Activated naive CD4-positive, alpha-beta T cell treated with anti-CD3 and anti-CD28 coated beads for 36 hours (primary cell): Measurements from ENCODE around the gene WDR37. TPM values are rescaled to one million over a fixed set of nuclear protein-coding genes. Genes with fewer than 3 reads are reported as not detected.

Experiments used
- CTCF ChIA-PET: fragments of 350-600 bp; sonication (Branson Sonifier 250); formaldehyde crosslinking; loops from one replicate; lab custom pipeline; 2021; ENCODE audit warnings: antibody characterized with exemption; lab: Charles Lee
- DNase-seq: peaks from one replicate; pipeline ENCODE4 v3.0.0-alpha.2; 2020
- H3K27ac Mint-ChIP-seq: one replicate; pipeline ENCODE4 v1.8.0; 2021; ENCODE audit warnings: mild to moderate bottlenecking, mixed read lengths
- H3K27me3 Mint-ChIP-seq: one replicate; pipeline ENCODE4 v1.8.0; 2021; ENCODE audit warnings: low read depth, mixed read lengths
- H3K36me3 Mint-ChIP-seq: one replicate; pipeline ENCODE4 v1.8.0; 2021; ENCODE audit warnings: low read depth, mixed read lengths
- H3K4me1 Mint-ChIP-seq: one replicate; pipeline ENCODE4 v1.8.0; 2021; ENCODE audit warnings: low read depth, mixed read lengths
- H3K4me3 Mint-ChIP-seq: one replicate; pipeline ENCODE4 v1.8.0; 2021; ENCODE audit warnings: mild to moderate bottlenecking, moderate library complexity, mixed read lengths
- H3K9me3 Mint-ChIP-seq: one replicate; pipeline ENCODE4 v1.8.0; 2021; ENCODE audit warnings: mixed read lengths
- intact Hi-C: fragments of 100-400 bp; cut with micrococcal nuclease; formaldehyde crosslinking; loops from one replicate; pipeline ENCODE4 v1.15.1; 2023
- total RNA-seq, 2 experiments: library from RNA; stranded (reverse); gene quantifications; one replicate each; pipeline ENCODE4 v1.2.3, GENCODE V29; 2021

WDR37 gene
- total RNA-seq, 2 experiments from 2014 or later, result 14.0 to 16.0 TPM

DNA sequence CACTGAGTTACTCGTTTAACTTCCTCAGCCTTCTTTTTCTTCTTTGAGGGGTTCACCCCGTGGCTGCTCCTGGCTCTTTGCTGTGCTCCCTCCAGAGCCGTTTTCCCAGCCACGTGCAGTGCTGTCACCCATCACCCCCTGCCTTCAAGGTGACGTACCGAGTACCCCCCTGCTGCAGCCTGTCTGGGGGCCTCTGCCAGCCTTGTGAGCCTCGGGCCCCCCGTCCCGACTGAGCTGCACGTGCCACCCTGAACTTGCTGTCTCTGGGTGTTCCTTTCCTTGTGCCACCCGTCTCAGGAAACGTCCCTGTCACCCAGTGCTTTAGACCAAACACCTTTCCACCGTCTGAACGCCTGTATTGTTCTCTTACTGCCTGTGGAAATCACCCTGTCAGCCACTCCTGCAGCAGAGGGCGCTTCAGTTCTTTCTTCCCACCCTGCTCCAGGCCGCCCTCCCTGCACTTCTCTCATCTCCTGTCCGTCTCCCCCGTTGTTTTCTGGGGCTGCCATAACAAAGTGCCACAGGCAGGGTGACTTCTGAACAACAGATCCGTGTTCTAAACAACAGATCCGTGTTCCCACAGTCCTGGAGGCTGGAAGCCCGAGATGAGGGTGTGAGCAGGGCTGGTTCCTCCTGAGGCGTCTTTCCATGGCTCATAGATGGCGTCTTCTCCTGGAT lies 44.6 kb downstream of the WDR37 start:
- Mint-ChIP-seq H3K27ac (no peak overlapping the region), H3K4me3 (no peak overlapping the region), H3K4me1 (peaks cover 26% of the 10 kb centered on the region), H3K27me3 (no peaks in the 10 kb centered on the region), H3K9me3 (no peaks in the 10 kb centered on the region), H3K36me3 (peaks cover 34% of the 10 kb centered on the region)
- intact Hi-C loops, result no loop called here
- CTCF ChIA-PET, result interaction anchor here (1.4 kb wide), 1 partner anchor 9 kb away, joined by 7 read pairs; no protein-coding TSS in a partner anchor
- DNase-seq, result no peak

DNA sequence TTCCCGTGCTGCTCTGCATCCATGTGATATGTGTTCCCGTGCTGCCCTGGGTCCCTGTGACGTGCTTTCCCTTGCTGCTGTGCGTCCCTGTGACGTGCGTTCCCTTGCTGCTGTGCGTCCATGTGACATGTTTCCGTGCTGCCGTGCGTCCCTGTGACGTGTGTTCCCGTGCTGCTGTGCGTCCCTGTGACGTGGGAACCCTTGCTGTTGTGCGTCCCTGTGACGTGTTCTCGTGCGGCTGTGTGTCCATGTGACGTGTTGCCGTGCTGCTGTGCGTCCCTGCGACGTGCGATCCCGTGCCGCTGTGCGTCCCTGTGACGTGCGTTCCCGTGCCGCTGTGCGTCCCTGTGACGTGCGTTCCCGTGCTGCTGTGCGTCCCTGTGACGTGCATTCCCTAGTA lies 45.8 kb downstream of the WDR37 start:
- H3K4me3 Mint-ChIP-seq, result no peak overlapping the region
- H3K27ac Mint-ChIP-seq, result no peak overlapping the region
- CTCF ChIA-PET, result no interaction called here
- intact Hi-C loops, result no loop called here
- no peaks in the 10 kb centered on the region for H3K9me3 Mint-ChIP-seq
- no peaks in the 10 kb centered on the region for H3K27me3 Mint-ChIP-seq
- peaks cover 26% of the 10 kb centered on the region for H3K4me1 Mint-ChIP-seq
- peaks cover 43% of the 10 kb centered on the region for H3K36me3 Mint-ChIP-seq
- no peak for DNase-seq

DNA sequence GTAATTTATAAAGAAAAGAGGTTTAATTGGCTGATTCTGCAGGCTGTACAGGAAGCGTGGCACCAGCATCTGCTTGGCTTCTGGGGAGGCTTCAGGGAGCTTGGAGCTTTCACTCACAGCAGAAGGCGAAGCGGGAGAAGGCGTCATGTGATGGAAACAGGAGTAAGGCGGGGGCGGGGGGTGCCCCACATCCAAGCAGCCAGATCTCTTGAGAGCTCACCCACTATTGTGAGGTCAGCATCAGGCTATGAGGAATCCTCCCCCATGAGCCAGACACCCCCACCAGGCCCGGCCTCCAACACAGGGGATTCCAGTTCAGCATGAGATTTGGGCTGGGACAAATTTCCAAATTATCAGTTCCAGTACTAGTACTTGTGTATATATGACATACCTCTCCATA lies 46.2 kb downstream of the WDR37 start:
- CTCF ChIA-PET, result no interaction called here
- DNase-seq, result peak; percentile 47
- intact Hi-C loops, result no loop called here
- H3K4me1 Mint-ChIP-seq, result peaks cover 26% of the 10 kb centered on the region
- no peak overlapping the region for H3K4me3 Mint-ChIP-seq
- peak overlapping the region; percentile 33 for H3K27ac Mint-ChIP-seq
- no peaks in the 10 kb centered on the region for H3K27me3 Mint-ChIP-seq
- no peaks in the 10 kb centered on the region for H3K9me3 Mint-ChIP-seq
- H3K36me3 Mint-ChIP-seq, result peaks cover 44% of the 10 kb centered on the region

DNA sequence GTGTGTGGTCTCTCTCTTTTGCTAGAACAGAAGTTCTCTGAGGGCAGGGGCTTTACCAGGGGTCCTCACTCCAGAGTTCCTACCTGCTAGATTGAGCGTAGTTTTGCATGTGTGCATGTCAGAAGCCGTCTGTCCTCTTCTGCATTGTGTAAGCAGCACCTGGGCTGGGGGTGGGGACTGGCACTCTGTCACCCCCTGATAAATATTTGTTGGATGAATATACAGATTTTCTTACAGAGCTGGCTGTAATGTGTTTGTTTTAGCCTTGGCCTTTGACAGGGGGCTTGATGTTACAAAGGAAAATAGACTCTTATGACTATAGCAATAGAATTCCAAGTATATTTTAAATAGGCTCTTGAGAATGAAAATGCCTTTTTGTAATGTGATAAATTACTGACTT lies 46.6 kb downstream of the WDR37 start:
- intact Hi-C loops, result no loop called here
- no peak for DNase-seq
- Mint-ChIP-seq H3K9me3 (no peaks in the 10 kb centered on the region), H3K36me3 (peaks cover 47% of the 10 kb centered on the region), H3K27ac (no peak overlapping the region), H3K4me1 (peaks cover 27% of the 10 kb centered on the region), H3K27me3 (no peaks in the 10 kb centered on the region), H3K4me3 (no peak overlapping the region)
- CTCF ChIA-PET, result no interaction called here

DNA sequence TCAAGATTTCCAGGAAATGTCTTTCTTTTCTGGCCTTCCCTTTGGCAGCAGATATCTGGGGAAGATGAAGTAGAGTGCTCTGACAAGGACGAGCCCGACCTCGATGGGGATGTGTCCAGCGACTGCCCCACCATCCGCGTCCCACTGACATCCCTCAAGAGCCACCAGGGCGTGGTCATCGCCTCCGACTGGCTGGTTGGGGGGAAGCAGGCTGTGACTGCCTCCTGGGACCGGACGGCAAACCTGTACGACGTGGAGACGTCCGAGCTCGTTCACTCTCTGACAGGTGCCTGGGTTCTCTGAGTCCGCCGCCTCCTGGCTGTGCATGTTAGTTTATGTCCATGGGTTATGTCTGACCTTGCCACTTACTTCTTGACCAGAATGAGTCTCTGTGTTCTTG lies 47.4 kb downstream of the WDR37 start:
- intact Hi-C loops, result no loop called here
- Mint-ChIP-seq H3K4me3 (no peak overlapping the region), H3K9me3 (no peaks in the 10 kb centered on the region), H3K36me3 (peaks cover 51% of the 10 kb centered on the region), H3K27ac (no peak overlapping the region), H3K4me1 (peaks cover 27% of the 10 kb centered on the region), H3K27me3 (no peaks in the 10 kb centered on the region)
- CTCF ChIA-PET, result no interaction called here
- no peak for DNase-seq

DNA sequence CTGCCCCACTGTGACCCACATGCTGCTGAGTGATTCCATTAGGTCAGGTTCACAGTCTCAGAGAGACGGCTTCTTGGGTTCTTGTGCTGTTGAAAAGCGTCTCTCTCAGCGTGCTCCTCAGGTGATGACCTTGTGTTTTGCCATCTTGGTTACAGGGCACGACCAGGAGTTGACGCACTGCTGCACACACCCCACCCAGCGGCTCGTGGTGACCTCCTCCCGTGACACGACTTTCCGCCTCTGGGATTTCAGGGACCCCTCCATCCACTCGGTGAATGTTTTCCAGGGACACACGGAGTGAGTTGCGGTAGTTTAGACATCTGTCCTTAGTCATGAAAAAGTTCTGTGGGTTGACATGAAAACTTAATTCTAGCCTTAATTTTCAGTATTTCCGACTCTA lies 48.8 kb downstream of the WDR37 start:
- H3K9me3 Mint-ChIP-seq, result no peaks in the 10 kb centered on the region
- H3K36me3 Mint-ChIP-seq, result peaks cover 49% of the 10 kb centered on the region
- H3K4me3 Mint-ChIP-seq, result no peak overlapping the region
- H3K27me3 Mint-ChIP-seq, result no peaks in the 10 kb centered on the region
- intact Hi-C loops, result no loop called here
- no peak for DNase-seq
- H3K4me1 Mint-ChIP-seq, result peaks cover 27% of the 10 kb centered on the region
- no peak overlapping the region for H3K27ac Mint-ChIP-seq
- CTCF ChIA-PET, result no interaction called here

DNA sequence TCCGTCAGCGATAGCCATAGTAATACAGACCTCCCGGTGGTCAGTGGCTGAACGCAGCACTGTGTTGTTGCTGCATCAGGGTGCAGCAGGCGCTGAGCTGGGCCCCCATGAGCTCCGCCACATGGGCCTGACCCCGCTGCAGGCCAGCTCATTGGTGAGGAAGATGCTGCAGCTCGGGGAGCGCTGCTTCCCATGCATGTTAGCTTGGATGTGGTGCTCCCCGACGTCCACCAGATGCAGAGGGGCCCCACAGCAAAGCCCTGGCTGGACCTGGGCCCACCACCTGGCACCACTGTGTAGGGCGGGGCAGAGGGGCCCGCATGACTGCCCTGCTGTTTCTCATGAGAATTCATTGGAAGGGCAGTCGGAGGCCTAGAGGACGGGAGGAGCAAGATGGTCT lies 50.8 kb downstream of the WDR37 start:
- CTCF ChIA-PET, result no interaction called here
- H3K27me3 Mint-ChIP-seq, result no peaks in the 10 kb centered on the region
- H3K9me3 Mint-ChIP-seq, result no peaks in the 10 kb centered on the region
- DNase-seq, result no peak
- peaks cover 35% of the 10 kb centered on the region for H3K4me1 Mint-ChIP-seq
- no peak overlapping the region for H3K27ac Mint-ChIP-seq
- H3K36me3 Mint-ChIP-seq, result peaks cover 51% of the 10 kb centered on the region
- H3K4me3 Mint-ChIP-seq, result no peak overlapping the region
- intact Hi-C loops, result no loop called here

DNA sequence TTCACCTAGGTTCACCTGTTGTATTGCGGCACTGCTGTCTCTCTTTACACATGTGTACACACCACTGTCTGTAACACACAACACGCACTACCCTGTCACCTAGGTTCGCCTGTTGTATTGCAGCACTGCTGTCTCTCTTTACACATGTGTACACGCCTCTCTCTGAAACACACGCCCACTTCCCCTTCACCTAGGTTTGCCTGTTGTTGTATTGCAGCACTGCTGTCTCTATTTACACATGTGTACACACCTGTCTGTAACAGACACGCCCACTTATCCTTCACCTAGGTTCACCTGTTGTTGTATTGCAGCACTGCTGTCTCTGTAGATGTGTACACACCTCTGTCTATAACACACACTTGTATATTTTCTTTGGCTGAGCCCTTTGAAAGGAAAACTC lies 51.5 kb downstream of the WDR37 start:
- H3K36me3 Mint-ChIP-seq, result peaks cover 53% of the 10 kb centered on the region
- intact Hi-C loops, result no loop called here
- no peaks in the 10 kb centered on the region for H3K27me3 Mint-ChIP-seq
- H3K9me3 Mint-ChIP-seq, result no peaks in the 10 kb centered on the region
- no peak overlapping the region for H3K4me3 Mint-ChIP-seq
- CTCF ChIA-PET, result no interaction called here
- DNase-seq, result no peak
- H3K4me1 Mint-ChIP-seq, result peaks cover 33% of the 10 kb centered on the region
- H3K27ac Mint-ChIP-seq, result no peak overlapping the region

DNA sequence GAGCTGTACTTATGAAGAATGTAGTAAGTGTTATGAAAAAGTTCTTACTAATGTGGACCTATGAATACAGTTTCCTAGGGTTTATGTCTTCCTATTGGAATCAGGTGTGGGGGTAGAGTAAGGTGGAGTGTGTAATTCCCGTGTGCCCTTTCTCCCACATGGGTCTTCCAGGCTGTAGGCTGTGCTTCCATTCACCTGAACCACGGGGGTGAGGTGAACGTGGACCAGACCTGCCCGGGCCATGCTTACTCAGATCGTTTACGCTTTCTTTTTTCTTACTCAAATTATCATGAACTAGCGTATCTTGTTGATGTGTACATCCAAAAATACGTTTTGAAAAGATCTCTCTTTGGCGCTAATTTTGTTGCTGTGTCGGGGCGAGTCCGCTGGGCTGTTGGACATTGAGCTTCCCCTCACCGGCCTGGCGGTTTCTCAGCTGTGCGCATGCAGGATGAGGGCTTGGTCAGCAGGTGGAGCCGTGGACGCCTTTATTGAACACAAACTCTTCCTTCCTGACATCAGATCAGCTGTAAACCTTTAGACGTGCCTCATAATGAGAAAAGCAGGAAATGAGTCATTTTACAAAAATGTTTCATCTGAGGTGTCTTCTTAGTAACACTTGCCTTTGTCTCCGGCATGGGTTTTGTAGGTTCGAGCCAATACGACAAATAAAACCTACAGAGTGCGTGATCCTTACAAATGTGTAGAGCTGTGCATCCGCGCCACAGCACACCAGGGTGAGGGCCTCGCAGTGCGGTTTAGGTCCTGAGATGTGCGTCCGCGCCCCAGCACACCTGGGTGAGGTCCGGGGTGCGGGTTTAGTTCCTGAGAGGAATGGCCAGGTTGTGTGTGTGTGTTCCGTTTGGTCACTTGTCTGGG lies 53.8 kb downstream of the WDR37 start:
- CTCF ChIA-PET, result interaction anchor here (0.5 to 2.1 kb wide), 17 partner anchors 9 to 1593 kb away, joined by 3 to 12 read pairs (median 4); no protein-coding TSS in a partner anchor
- intact Hi-C loops, result loop anchor here (1.0 to 10.0 kb wide), 13 partner anchors 13 to 1985 kb away; partner anchors contain the start of genes ADARB2 and IDI1
- peaks cover 57% of the 10 kb centered on the region for H3K36me3 Mint-ChIP-seq

DNA sequence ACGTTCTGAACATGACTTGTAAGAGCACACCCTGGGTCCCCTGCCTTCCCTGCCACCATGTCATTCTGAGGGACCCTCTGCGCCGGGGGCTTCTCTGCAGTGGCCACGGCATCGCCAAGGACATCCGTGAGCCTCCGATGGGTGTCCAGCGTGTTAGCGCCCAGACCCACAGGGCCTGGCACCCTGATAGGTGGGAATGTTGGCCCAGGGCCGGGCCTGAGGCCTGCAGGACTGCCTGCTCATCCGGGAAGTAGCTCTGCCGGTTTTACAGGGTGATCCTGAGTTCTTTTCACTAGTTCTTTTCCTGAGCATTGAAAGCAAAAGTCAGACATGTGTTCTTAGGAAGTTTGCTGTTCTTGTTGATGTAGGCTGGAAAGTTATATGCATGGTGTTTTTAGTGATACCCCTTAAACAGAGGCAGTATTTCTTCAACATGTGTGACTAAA lies 54.5 kb downstream of the WDR37 start:
- Mint-ChIP-seq H3K27ac (peak overlapping the region; percentile 78), H3K4me1 (peaks cover 30% of the 10 kb centered on the region), H3K36me3 (peaks cover 53% of the 10 kb centered on the region), H3K4me3 (peak overlapping the region; percentile 30), H3K9me3 (no peaks in the 10 kb centered on the region), H3K27me3 (no peaks in the 10 kb centered on the region)
- CTCF ChIA-PET, result interaction anchor here (0.5 to 2.1 kb wide), 14 partner anchors 8 to 1592 kb away, joined by 3 to 12 read pairs (median 4); no protein-coding TSS in a partner anchor
- intact Hi-C loops, result loop anchor here (1.0 to 10.0 kb wide), 13 partner anchors 13 to 1985 kb away; partner anchors contain the start of genes ADARB2 and IDI1
- DNase-seq, result no peak

More for the DNA sequence above, 53.8 kb downstream of the WDR37 start:
- peak overlapping the region; percentile 30 for H3K4me3 Mint-ChIP-seq
- peak overlapping the region; percentile 78 for H3K27ac Mint-ChIP-seq
- H3K9me3 Mint-ChIP-seq, result no peaks in the 10 kb centered on the region
- peak; percentile 90 for DNase-seq
- H3K27me3 Mint-ChIP-seq, result no peaks in the 10 kb centered on the region
- H3K4me1 Mint-ChIP-seq, result peaks cover 30% of the 10 kb centered on the region

DNA sequence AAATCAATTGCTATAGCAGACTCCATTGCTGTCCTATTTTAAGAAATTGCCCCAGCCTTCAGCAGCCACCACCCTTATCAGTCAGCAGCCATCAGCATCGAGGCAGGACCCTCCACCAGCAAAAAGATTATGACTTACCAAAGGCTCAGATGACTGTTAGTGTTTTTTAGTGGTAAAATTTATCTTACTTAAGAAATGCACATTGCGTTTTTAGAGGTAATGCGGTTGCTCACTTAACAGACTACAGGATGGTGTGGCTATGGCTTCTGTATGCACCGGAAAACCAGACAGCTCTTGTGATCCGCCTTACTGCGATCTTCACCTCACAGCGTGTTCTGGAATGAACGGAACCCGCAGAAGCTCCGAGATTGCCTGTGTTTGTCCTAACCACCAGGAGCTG lies 58.1 kb downstream of the WDR37 start:
- Mint-ChIP-seq H3K4me3 (no peak overlapping the region), H3K27ac (no peak overlapping the region), H3K36me3 (peaks cover 58% of the 10 kb centered on the region), H3K4me1 (peaks cover 49% of the 10 kb centered on the region), H3K27me3 (no peaks in the 10 kb centered on the region), H3K9me3 (peaks cover 2% of the 10 kb centered on the region)
- DNase-seq, result no peak
- CTCF ChIA-PET, result no interaction called here
- intact Hi-C loops, result loop anchor here (5.0 to 10.0 kb wide), 4 partner anchors 128 to 1783 kb away; partner anchors contain the start of gene ADARB2
